Measurements from ENCODE around the gene RGS17.
"Not testable (repeated sequence)": the region's sequence is repeated elsewhere in the genome, so short reads cannot be mapped to it uniquely, and the experiment has no call there.

Gene RGS17

GRCh38 chr6:153135681-153136080 lies 4.6 kb upstream of the RGS17 start:
- no peaks in the 10 kb centered on the region for H3K9me3 ChIP-seq (ENCODE audit: insufficient read depth, low read length)

GRCh38 chr6:153133667-153134066 lies 2.6 kb upstream of the RGS17 start:
- not testable (repeated sequence) for H3K9me3 ChIP-seq (ENCODE audit: insufficient read depth, low read length); H4K20me1 ChIP-seq (ENCODE audit: insufficient read depth, low read length); H3K9ac ChIP-seq (ENCODE audit: low read length); H2AFZ ChIP-seq (ENCODE audit: low read depth, low read length); H3K36me3 ChIP-seq (replicated peaks; ENCODE audit: low read depth, low read length); H3K27ac ChIP-seq (ENCODE audit: low read length); H3K4me1 ChIP-seq (ENCODE audit: low read length); H3K4me2 ChIP-seq (ENCODE audit: low read length); H3K79me2 ChIP-seq (ENCODE audit: low read length); H3K27me3 ChIP-seq (ENCODE audit: low read depth, low read length); H3K4me3 ChIP-seq (ENCODE audit: low read length)

More at GRCh38 chr6:153135681-153136080, 4.6 kb upstream of the RGS17 start:
- Histone ChIP-seq H3K36me3 (replicated peaks; ENCODE audit: low read depth, low read length) (no peaks in the 10 kb centered on the region), H3K9ac (ENCODE audit: low read length) (no peak overlapping the region), H3K79me2 (ENCODE audit: low read length) (no peaks in the 10 kb centered on the region), H3K27me3 (ENCODE audit: low read depth, low read length) (no peaks in the 10 kb centered on the region), H3K4me1 (ENCODE audit: low read length) (no peaks in the 10 kb centered on the region), H3K4me2 (ENCODE audit: low read length) (no peak overlapping the region), H3K4me3 (ENCODE audit: low read length) (no peak overlapping the region), H4K20me1 (ENCODE audit: insufficient read depth, low read length) (no peaks in the 10 kb centered on the region), H3K27ac (ENCODE audit: low read length) (no peak overlapping the region), H2AFZ (ENCODE audit: low read depth, low read length) (no peak overlapping the region)
- TF ChIP-seq CTCF (IDR thresholded peaks at IDR 0.05; ENCODE audit: low read depth, low read length) (no peak), EZH2phosphoT487 (IDR thresholded peaks at IDR 0.05; ENCODE audit: low read depth) (no peak)

- H3K27ac ChIP-seq (ENCODE audit: low read length): no peak overlapping the region
- no peak overlapping the region for H3K9ac ChIP-seq (ENCODE audit: low read length)
- no peak overlapping the region for H3K4me2 ChIP-seq (ENCODE audit: low read length)
Observed at GRCh38 chr6:153130515-153131036, 506 bp downstream of the RGS17 start.

GRCh38 chr6:153129873-153130514 lies 1.1 kb downstream of the RGS17 start:
- H3K36me3 ChIP-seq (replicated peaks; ENCODE audit: low read depth, low read length): no peaks in the 10 kb centered on the region
- no peak for TF ChIP-seq CTCF (IDR thresholded peaks at IDR 0.05; ENCODE audit: low read depth, low read length)
- TF ChIP-seq EZH2phosphoT487 (IDR thresholded peaks at IDR 0.05; ENCODE audit: low read depth): no peak
- H2AFZ ChIP-seq (ENCODE audit: low read depth, low read length): no peak overlapping the region
- H3K9me3 ChIP-seq (ENCODE audit: insufficient read depth, low read length): no peaks in the 10 kb centered on the region
- H4K20me1 ChIP-seq (ENCODE audit: insufficient read depth, low read length): no peaks in the 10 kb centered on the region
- no peak overlapping the region for H3K4me2 ChIP-seq (ENCODE audit: low read length)
- no peak overlapping the region for H3K27ac ChIP-seq (ENCODE audit: low read length)
- no peak overlapping the region for H3K4me3 ChIP-seq (ENCODE audit: low read length)
- H3K9ac ChIP-seq (ENCODE audit: low read length): no peak overlapping the region
- H3K27me3 ChIP-seq (ENCODE audit: low read depth, low read length): no peaks in the 10 kb centered on the region
- no peaks in the 10 kb centered on the region for H3K79me2 ChIP-seq (ENCODE audit: low read length)
- no peaks in the 10 kb centered on the region for H3K4me1 ChIP-seq (ENCODE audit: low read length)

More at GRCh38 chr6:153130515-153131036, 506 bp downstream of the RGS17 start:
- Histone ChIP-seq H2AFZ (ENCODE audit: low read depth, low read length) (no peak overlapping the region), H3K79me2 (ENCODE audit: low read length) (no peaks in the 10 kb centered on the region), H3K27me3 (ENCODE audit: low read depth, low read length) (no peaks in the 10 kb centered on the region), H3K4me1 (ENCODE audit: low read length) (no peaks in the 10 kb centered on the region), H3K9me3 (ENCODE audit: insufficient read depth, low read length) (no peaks in the 10 kb centered on the region), H3K4me3 (ENCODE audit: low read length) (no peak overlapping the region), H3K36me3 (replicated peaks; ENCODE audit: low read depth, low read length) (no peaks in the 10 kb centered on the region), H4K20me1 (ENCODE audit: insufficient read depth, low read length) (no peaks in the 10 kb centered on the region)
- TF ChIP-seq EZH2phosphoT487 (IDR thresholded peaks at IDR 0.05; ENCODE audit: low read depth): no peak
- TF ChIP-seq CTCF (IDR thresholded peaks at IDR 0.05; ENCODE audit: low read depth, low read length): no peak
